ENCODE data around the gene SPRY4. TPM values are rescaled to one million over a fixed set of nuclear protein-coding genes. Genes with fewer than 3 reads are reported as not detected.

Gene SPRY4
- total and polyA plus RNA-seq, 2 of the 8 experiments (the other 6 are each of a cell fraction or from before 2014, with no cell fraction given): 59.1 to 113 TPM

GRCh38 chr5:142312399-142312798 lies 12.4 kb downstream of the SPRY4 start:
- Histone ChIP-seq H2BK20ac (ENCODE audit: low read length) (no peak overlapping the region), H3K23me2 (ENCODE audit: low read depth, low read length) (no peaks in the 10 kb centered on the region; the same call in 1 of the 2 replicates), H3K18ac (ENCODE audit: extremely low read depth, low read length) (no peak overlapping the region), H3K4me2 (ENCODE audit: insufficient read depth in 1 of 2, low read depth in 2 of 2, low read length in 2 of 2) (no peak overlapping the region), H2BK15ac (ENCODE audit: low read length) (no peak overlapping the region), H3K14ac (ENCODE audit: insufficient read length) (no peak overlapping the region), H2BK120ac (replicated peaks; ENCODE audit: low read depth, low read length) (no peak overlapping the region), H3K9me3 (ENCODE audit: insufficient read depth in 2 of 2, low read depth in 1 of 2, low read length in 1 of 2) (no peaks in the 10 kb centered on the region), H3K27me3 (replicated peaks in 1 of 4; ENCODE audit: control insufficient read depth in 3 of 4, extremely low read depth in 1 of 4, insufficient read depth in 3 of 4, low read length in 3 of 4) (no peaks in the 10 kb centered on the region), H2AK5ac (ENCODE audit: low read depth, low read length) (no peak overlapping the region), H3K79me2 (ENCODE audit: control insufficient read depth in 1 of 2, insufficient read depth in 2 of 2, low read length in 2 of 2) (peaks cover 26 to 95% of the 10 kb centered on the region in 2 experiments), H3K36me3 (ENCODE audit: control insufficient read depth in 2 of 4, insufficient read depth in 4 of 4, low read length in 3 of 4) (peaks cover 19 to 66% (median 43%) of the 10 kb centered on the region in 4 experiments), H2AFZ (ENCODE audit: low read length) (no peak overlapping the region), H4K8ac (ENCODE audit: extremely low read depth, insufficient read depth, low read length) (no peak overlapping the region), H3K56ac (replicated peaks; ENCODE audit: insufficient read length, low read depth, low read length) (no peak overlapping the region), H2BK5ac (ENCODE audit: low read depth, low read length) (no peak overlapping the region), H3K4me1 (replicated peaks in 1 of 4; ENCODE audit: control insufficient read depth in 3 of 4, insufficient read depth in 4 of 4, low read length in 3 of 4) (peaks cover 2 to 22% (median 9%) of the 10 kb centered on the region in 4 experiments), H3K9ac (replicated peaks in 1 of 4; ENCODE audit: extremely low read depth in 1 of 4, low read depth in 3 of 4, low read length in 3 of 4) (no peak overlapping the region), H4K5ac (ENCODE audit: insufficient read length, low read depth, low read length) (no peak overlapping the region), H3K23ac (ENCODE audit: insufficient read length) (no peak overlapping the region), H4K91ac (replicated peaks; ENCODE audit: insufficient read length, low read length) (no peak overlapping the region), H3K79me1 (ENCODE audit: low read depth, low read length) (peaks cover 21% of the 10 kb centered on the region), H3K27ac (ENCODE audit: low read depth, low read length) (no peak overlapping the region), H3K4me3 (ENCODE audit: extremely low read depth in 1 of 4, insufficient read depth in 2 of 4, low read depth in 3 of 4, low read length in 4 of 4) (no peak overlapping the region), H3K4ac (replicated peaks; ENCODE audit: insufficient read length, low read depth, low read length) (no peak overlapping the region), H2BK12ac (ENCODE audit: low read depth, low read length) (no peak overlapping the region), H4K20me1 (replicated peaks in 1 of 2; ENCODE audit: control insufficient read depth in 1 of 2, insufficient read depth in 2 of 2, low read length in 2 of 2) (peaks cover 34 to 46% of the 10 kb centered on the region in 2 experiments)
- DNase-seq (ENCODE audit: low read depth in 1 of 2, low spot score in 2 of 2) (no peak), FAIRE-seq (no peak)
- ChIA-PET CTCF (ENCODE audit: partially characterized antibody) (interaction anchor here (0.6 to 4.1 kb wide), 9 partner anchors 12 to 322 kb away, joined by 3 to 32 read pairs (median 4); partner anchors contain the start of gene SPRY4), POLR2A (ENCODE audit: partially characterized antibody) (interaction anchor here (1.4 to 4.5 kb wide), 5 partner anchors 10 to 44 kb away, joined by 3 to 61 read pairs (median 5); partner anchors contain the start of gene SPRY4)
- 91% methylated on average over 5 of the region's 5 CpGs; no CpG with 5 or more reads in 1 of the 2 experiments for WGBS, 2 experiments (ENCODE audit: extremely low coverage in 1 of 2, insufficient coverage in 1 of 2, insufficient read length in 1 of 2, insufficient replicate concordance in 2 of 2, low coverage in 1 of 2, low lambda C conversion rate in 2 of 2, missing lambda C conversion rate in 1 of 2)
- TF ChIP-seq CHD1 (IDR thresholded peaks at IDR 0.05; ENCODE audit: low read depth, low read length) (no peak), POLR2A (IDR thresholded peaks at IDR 0.05; ENCODE audit: control extremely low read depth in 1 of 2, low read depth in 2 of 2, low read length in 2 of 2) (no peak), ATF3 (IDR thresholded peaks at IDR 0.05; ENCODE audit: insufficient read depth, low read depth, low read length) (no peak), RNF2 (IDR thresholded peaks at IDR 0.05; ENCODE audit: borderline replicate concordance, low read depth, low read length, missing control alignments, poor library complexity, severe bottlenecking) (no peak), CEBPB (IDR thresholded peaks at IDR 0.05; ENCODE audit: low read depth, low read length) (no peak), BACH1 (IDR thresholded peaks at IDR 0.05; ENCODE audit: low read length) (no peak), SAP30 (IDR thresholded peaks at IDR 0.05; ENCODE audit: insufficient read depth, insufficient replicate concordance, low read length) (no peak), HDAC2 (IDR thresholded peaks at IDR 0.05; ENCODE audit: borderline replicate concordance in 1 of 2, low read depth in 2 of 2, low read length in 2 of 2) (no peak), E2F6 (IDR thresholded peaks at IDR 0.05) (no peak), SP1 (IDR thresholded peaks at IDR 0.05; ENCODE audit: low read depth, low read length) (no peak), JUND (IDR thresholded peaks at IDR 0.05; ENCODE audit: low read length) (no peak), TAF1 (IDR thresholded peaks at IDR 0.05; ENCODE audit: low read depth, low read length) (no peak), RXRA (IDR thresholded peaks at IDR 0.05; ENCODE audit: insufficient read depth, low read depth, low read length) (no peak)

All from H1 (cell line).